Gastroesophageal sphincter (tissue), 4 donors: ENCODE data around the gene AXIN1. TPM values are rescaled to one million over a fixed set of nuclear protein-coding genes. Genes with fewer than 3 reads are reported as not detected.

Source experiments
- ATAC-seq: fragments of 150-250 bp; one replicate; pipeline ENCODE4 v1.9.1; 2016; ENCODE audit warnings: mild to moderate bottlenecking, moderate library complexity
- H3K27ac ChIP-seq, 4 donors: fragments of 200-600 bp; sonication (generic) in 3 of 4; 1 replicate in 3 of 4; 2 replicates in 1 of 4; pipeline ENCODE4 v1.5.1; 2016 to 2019
- H3K27me3 ChIP-seq: fragments of 200-600 bp; sonication (generic); one replicate; pipeline ENCODE4 v1.5.1; 2019
- H3K36me3 ChIP-seq, 2 donors: fragments of 200-600 bp; sonication (generic); one replicate each; pipeline ENCODE4 v1.5.1; 2019; ENCODE audit warnings: control low read depth in 1 of 2
- H3K4me1 ChIP-seq, 3 donors: fragments of 200-600 bp; sonication (generic); 1 replicate in 2 of 3; 2 replicates in 1 of 3; pipeline ENCODE4 v1.5.1; 2016 to 2019; ENCODE audit warnings: control low read depth in 2 of 3
- H3K4me3 ChIP-seq, 2 donors: fragments of 200-600 bp; sonication (generic); one replicate each; pipeline ENCODE4 v1.5.1; 2019; ENCODE audit warnings: mild to moderate bottlenecking in 1 of 2, moderate library complexity in 1 of 2
- H3K9me3 ChIP-seq, 3 donors: fragments of 200-600 bp; sonication (generic); one replicate each; pipeline ENCODE4 v1.5.1; 2017 to 2019; ENCODE audit warnings: control low read depth in 2 of 3
- EP300 ChIP-seq: sonication (generic); formaldehyde crosslinking; IDR thresholded peaks from one replicate; pipeline ENCODE4 v1.6.1; 2017; ENCODE audit warnings: antibody characterized with exemption, mild to moderate bottlenecking
- POLR2A ChIP-seq, 2 donors: fragments of 450-650 bp; IDR thresholded peaks; one replicate each; pipeline ENCODE4 v1.6.1; 2017; ENCODE audit warnings: antibody characterized with exemption in 2 of 2, mild to moderate bottlenecking in 2 of 2, moderate library complexity in 1 of 2
- POLR2AphosphoS5 ChIP-seq: sonication (generic); formaldehyde crosslinking; IDR thresholded peaks from one replicate; pipeline ENCODE4 v1.6.1; 2017; ENCODE audit warnings: antibody characterized with exemption
- WGBS, 2 donors: methylation state at CpG; one replicate each; pipeline ENCODE4 v1.1.5; 2018; ENCODE audit warnings: low coverage in 1 of 2; 5-methylcytosine and 5-hydroxymethylcytosine counted together
- total RNA-seq, 4 donors: library from RNA; depleted of rRNA; stranded (reverse); fragments of >200 nt; gene quantifications; one replicate each; pipeline ENCODE4 v1.1.0, GENCODE V29; 2016
- TF ChIP-seq, protein P1 (sequence below), 4 experiments: fragments of 200-600 bp in 2 of 4; fragments of 450-650 bp in 2 of 4; sonication (generic) in 1 of 4; IDR thresholded peaks; one replicate each; pipeline ENCODE4 v1.5.1; 2017 to 2019; ENCODE audit warnings: antibody characterized with exemption in 4 of 4, mild to moderate bottlenecking in 2 of 4, moderate library complexity in 2 of 4

The AXIN1 gene
- total RNA-seq, 4 donors from 2014 or later: 26.0 to 58.8 (median 32.9) TPM

DNA sequence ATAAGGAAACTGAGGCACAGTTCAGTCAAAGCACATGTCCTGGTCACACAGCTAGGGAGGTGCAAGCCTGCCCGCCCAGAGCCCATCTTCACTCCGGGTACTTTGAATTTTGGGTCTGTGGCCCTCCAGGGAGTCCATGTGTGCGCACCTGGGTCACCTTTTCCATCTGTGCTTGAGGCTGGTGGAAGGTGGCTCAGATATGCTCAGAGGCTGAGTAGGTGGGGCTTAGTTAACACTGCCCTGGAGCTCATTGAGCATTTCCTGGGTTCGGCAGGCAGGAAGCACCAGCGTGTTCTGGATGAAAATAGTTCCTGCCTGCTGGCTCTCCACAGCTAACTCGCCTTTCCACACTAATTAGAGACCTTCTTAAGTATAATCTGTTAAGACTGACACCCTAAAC is 98.7 kb downstream of the AXIN1 start:
- Histone ChIP-seq H3K4me1 (no peaks in the 10 kb centered on the region), H3K9me3 (no peaks in the 10 kb centered on the region), H3K36me3 (peaks cover 0 to 94% of the 10 kb centered on the region in 2 donors), H3K4me3 (no peak overlapping the region), H3K27me3 (no peaks in the 10 kb centered on the region), H3K27ac (no peak overlapping the region)
- ATAC-seq: no peak
- whole genome bisulfite sequencing, 2 donors: 78 to 100% methylated on average over 2 to 3 of the region's 6 CpGs
- TF ChIP-seq, protein P1, sequence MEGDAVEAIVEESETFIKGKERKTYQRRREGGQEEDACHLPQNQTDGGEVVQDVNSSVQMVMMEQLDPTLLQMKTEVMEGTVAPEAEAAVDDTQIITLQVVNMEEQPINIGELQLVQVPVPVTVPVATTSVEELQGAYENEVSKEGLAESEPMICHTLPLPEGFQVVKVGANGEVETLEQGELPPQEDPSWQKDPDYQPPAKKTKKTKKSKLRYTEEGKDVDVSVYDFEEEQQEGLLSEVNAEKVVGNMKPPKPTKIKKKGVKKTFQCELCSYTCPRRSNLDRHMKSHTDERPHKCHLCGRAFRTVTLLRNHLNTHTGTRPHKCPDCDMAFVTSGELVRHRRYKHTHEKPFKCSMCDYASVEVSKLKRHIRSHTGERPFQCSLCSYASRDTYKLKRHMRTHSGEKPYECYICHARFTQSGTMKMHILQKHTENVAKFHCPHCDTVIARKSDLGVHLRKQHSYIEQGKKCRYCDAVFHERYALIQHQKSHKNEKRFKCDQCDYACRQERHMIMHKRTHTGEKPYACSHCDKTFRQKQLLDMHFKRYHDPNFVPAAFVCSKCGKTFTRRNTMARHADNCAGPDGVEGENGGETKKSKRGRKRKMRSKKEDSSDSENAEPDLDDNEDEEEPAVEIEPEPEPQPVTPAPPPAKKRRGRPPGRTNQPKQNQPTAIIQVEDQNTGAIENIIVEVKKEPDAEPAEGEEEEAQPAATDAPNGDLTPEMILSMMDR (IDR thresholded peaks at IDR 0.05): no peak
- no peak for TF ChIP-seq POLR2AphosphoS5
- TF ChIP-seq EP300: no peak
- TF ChIP-seq POLR2A (IDR thresholded peaks at IDR 0.05): no peak

DNA sequence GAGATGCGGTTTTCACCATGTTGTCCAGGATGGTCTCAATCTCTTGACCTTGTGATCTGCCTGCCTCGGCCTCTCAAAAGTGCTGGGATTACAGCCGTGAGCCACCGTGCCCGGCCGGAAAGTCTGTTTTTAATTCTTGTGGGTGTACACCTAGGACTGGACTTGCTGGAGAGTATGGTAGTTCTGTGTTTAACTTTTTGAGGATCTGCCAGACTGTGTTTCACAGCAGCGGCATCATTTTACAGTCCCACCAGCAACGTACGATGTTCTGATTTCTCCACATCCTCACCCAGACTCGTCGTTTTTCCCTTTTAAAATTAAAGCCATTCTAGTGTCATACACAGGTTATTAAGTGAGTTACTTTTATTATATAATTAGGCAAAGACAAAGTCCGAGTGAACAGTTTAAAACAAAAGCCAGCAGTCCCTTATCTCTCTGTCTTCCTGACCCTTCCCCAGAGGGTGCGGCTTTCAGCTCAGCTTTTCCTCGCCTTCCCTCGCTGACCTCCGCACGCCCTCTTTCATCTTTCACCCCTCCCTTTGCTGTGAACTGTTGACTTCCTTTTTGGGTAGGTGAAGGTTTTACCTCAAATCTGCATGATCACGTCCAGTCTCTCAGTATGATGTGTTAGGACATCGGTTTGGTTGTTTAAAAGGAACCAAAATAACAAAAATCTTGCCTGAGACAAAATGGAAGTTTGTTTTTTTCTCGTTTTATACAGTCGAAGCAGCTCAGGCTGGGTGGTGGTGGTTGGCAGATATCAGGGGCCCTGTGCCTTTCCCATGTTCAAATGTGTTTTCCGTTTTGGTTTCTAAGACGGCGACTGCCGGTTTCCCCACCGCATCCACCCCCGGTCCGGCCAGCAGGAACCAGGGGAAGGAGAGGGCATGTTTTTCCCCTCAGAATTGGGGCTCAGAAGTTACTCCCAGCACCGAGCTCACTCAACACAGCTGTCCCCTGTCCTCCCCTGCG is 99.9 kb downstream of the AXIN1 start:
- H3K27ac ChIP-seq: peak overlapping the region in 2 of 4 donors; percentile 10 to 29
- WGBS, 2 donors: 63 to 71% methylated on average over 18 to 30 of the region's 30 CpGs
- no peaks in the 10 kb centered on the region for H3K4me1 ChIP-seq
- H3K36me3 ChIP-seq: peaks cover 0 to 96% of the 10 kb centered on the region in 2 donors
- no peaks in the 10 kb centered on the region for H3K9me3 ChIP-seq
- no peak overlapping the region for H3K4me3 ChIP-seq
- TF ChIP-seq, protein P1 (IDR thresholded peaks at IDR 0.05): no peak
- no peak for TF ChIP-seq POLR2A (IDR thresholded peaks at IDR 0.05)
- no peak for TF ChIP-seq EP300
- no peak for TF ChIP-seq POLR2AphosphoS5
- ATAC-seq: no peak
- no peaks in the 10 kb centered on the region for H3K27me3 ChIP-seq

DNA sequence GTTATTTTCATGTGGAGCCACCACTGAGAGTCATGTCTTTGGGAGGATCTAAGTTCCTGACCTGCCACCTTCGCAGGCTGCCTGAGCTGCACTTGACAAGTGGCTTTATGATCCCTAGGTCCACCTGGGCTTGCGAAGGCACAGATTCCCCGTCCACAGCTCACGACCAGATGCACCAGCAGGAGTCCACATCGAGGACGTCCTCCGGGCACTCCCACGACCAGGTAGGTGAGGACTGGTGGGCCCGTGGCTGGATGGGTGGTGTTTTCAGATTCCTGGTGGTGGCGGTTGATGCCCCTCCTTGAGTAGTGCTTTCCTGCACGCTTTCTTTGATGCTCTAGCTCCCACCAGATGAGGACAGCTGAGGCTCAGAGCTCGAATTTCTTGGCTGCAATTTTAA is 103.1 kb downstream of the AXIN1 start:
- no peak for ATAC-seq

DNA sequence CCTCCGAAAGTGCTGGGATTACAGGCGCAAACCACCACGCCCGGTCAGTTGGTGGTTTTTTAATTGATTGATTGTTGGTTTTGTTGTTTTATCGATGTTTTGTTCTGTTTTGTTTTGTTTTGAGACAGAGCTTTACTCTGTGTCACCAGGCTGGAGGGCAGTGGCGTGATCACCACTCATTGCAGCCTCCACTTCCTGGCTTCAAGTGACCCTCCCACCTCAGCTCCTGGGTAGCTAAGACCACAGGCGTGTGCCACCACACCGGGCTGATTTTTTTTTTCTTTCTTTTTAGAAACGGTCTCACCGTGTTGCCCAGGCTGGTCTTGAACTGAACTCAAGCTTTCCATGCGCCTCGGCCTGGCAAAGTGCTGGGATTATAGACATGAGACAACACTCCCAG is 105.5 kb downstream of the AXIN1 start:
- H3K9me3 ChIP-seq: no peaks in the 10 kb centered on the region
- 89 to 90% methylated on average over 6 to 11 of the region's 12 CpGs for WGBS, 2 donors
- no peak for ATAC-seq
- H3K36me3 ChIP-seq: peaks cover 0 to 46% of the 10 kb centered on the region in 2 donors
- peaks cover 0 to 17% (median 0%) of the 10 kb centered on the region in 3 donors for H3K4me1 ChIP-seq
- no peak for TF ChIP-seq POLR2A (IDR thresholded peaks at IDR 0.05)
- no peak for TF ChIP-seq POLR2AphosphoS5
- H3K27me3 ChIP-seq: no peaks in the 10 kb centered on the region
- H3K27ac ChIP-seq: no peak overlapping the region
- no peak overlapping the region for H3K4me3 ChIP-seq

More for the DNA sequence above, 103.1 kb downstream of the AXIN1 start:
- no peaks in the 10 kb centered on the region for H3K4me1 ChIP-seq
- 84 to 92% methylated on average over 3 to 4 of the region's 12 CpGs for WGBS, 2 donors
- H3K4me3 ChIP-seq: no peak overlapping the region
- TF ChIP-seq, protein P1 (IDR thresholded peaks at IDR 0.05): no peak
- TF ChIP-seq POLR2AphosphoS5 (no peak), POLR2A (IDR thresholded peaks at IDR 0.05) (no peak), EP300 (no peak)
- H3K9me3 ChIP-seq: no peaks in the 10 kb centered on the region
- peaks cover 0 to 70% of the 10 kb centered on the region in 2 donors for H3K36me3 ChIP-seq
- H3K27ac ChIP-seq: no peak overlapping the region
- no peaks in the 10 kb centered on the region for H3K27me3 ChIP-seq

DNA sequence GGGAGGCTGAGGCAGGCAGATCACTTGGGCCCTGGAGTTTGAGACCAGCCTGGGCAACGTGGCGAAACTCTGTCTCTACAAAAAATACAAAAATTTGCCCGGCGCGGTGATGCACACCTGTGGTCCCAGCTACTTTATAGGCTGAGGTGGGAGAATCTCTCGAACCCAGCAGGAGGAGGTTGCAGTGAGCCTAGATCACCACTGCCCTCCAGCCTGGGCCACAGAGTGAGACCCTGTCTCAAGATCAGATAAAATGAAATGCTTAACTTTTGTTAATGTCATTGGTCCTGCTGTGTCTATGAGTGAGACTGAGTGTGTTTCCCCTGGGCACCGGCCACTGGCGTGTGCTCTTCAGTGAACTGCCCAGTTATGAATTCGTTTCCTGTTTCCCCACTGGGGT is 107.4 kb downstream of the AXIN1 start:
- Histone ChIP-seq H3K4me1 (peaks cover 0 to 36% (median 0%) of the 10 kb centered on the region in 3 donors), H3K36me3 (peaks cover 0 to 28% of the 10 kb centered on the region in 2 donors), H3K27ac (no peak overlapping the region), H3K4me3 (no peak overlapping the region), H3K9me3 (no peaks in the 10 kb centered on the region), H3K27me3 (no peaks in the 10 kb centered on the region)
- 75 to 100% methylated on average over 2 of the region's 9 CpGs for WGBS, 2 donors
- TF ChIP-seq POLR2AphosphoS5 (no peak), EP300 (no peak), POLR2A (IDR thresholded peaks at IDR 0.05) (no peak)
- TF ChIP-seq, protein P1 (IDR thresholded peaks at IDR 0.05): no peak
- ATAC-seq: no peak
